Measurements from ENCODE around the gene CYP1A2. TPM values are rescaled to one million over a fixed set of nuclear protein-coding genes. Genes with fewer than 3 reads are reported as not detected.
A peak's percentile ranks its signal among the peaks of the same experiment; 100 is the strongest.

CYP1A2 gene
- total RNA-seq, 2 experiments from 2014 or later: not detected

DNA sequence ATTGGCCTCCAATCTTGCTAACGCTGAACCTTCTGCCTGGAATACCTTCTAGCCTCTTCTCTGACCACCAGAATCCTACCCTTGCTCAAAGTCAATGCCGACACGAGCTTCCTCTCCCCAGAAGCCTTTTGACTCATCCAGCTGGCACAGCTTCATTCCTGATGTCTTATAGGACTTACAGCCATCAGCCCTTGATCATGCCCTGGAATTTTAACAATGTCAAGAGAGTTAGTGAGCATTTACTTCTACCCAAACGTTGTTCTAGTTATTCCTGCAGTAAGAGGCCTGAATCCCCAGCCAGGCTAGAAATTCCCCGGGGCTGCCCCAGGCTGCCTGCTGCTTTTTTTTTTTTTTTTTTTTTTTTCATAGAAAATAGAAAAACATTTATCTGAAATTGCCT, 3.9 kb downstream of the CYP1A2 start:
- Mint-ChIP-seq H3K4me3 (no peak overlapping the region), H3K9me3 (ENCODE audit: low read depth) (no peaks in the 10 kb centered on the region)

DNA sequence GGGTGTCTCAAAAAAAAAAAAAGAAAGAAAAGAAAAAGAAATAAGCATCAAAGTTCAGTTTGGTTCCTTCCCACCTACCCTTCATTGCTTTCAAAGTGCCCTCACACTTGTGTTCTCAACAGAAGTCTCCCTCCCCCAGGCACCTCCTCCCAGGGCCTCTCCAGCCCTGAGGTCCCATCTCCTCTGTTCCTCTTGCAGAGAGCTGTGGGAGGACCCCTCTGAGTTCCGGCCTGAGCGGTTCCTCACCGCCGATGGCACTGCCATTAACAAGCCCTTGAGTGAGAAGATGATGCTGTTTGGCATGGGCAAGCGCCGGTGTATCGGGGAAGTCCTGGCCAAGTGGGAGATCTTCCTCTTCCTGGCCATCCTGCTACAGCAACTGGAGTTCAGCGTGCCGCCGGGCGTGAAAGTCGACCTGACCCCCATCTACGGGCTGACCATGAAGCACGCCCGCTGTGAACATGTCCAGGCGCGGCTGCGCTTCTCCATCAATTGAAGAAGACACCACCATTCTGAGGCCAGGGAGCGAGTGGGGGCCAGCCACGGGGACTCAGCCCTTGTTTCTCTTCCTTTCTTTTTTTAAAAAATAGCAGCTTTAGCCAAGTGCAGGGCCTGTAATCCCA, 6.1 kb downstream of the CYP1A2 start:
- Mint-ChIP-seq H3K4me1 (no peaks in the 10 kb centered on the region), H3K4me3 (no peak overlapping the region), H3K36me3 (no peaks in the 10 kb centered on the region), H3K27me3 (peaks cover 5% of the 10 kb centered on the region), H3K27ac (no peak overlapping the region), H3K9me3 (ENCODE audit: low read depth) (no peaks in the 10 kb centered on the region)
- DNase-seq (no peak), ATAC-seq (no peak)
- CTCF ChIA-PET: interaction anchor here (1.1 kb wide), 1 partner anchor 14 kb away, joined by 3 read pairs; no protein-coding TSS in a partner anchor

More for the DNA sequence above, 3.9 kb downstream of the CYP1A2 start:
- H3K27me3 Mint-ChIP-seq: peaks cover 5% of the 10 kb centered on the region
- no peaks in the 10 kb centered on the region for H3K4me1 Mint-ChIP-seq
- H3K27ac Mint-ChIP-seq: no peak overlapping the region
- DNase-seq (no peak), ATAC-seq (no peak)
- H3K36me3 Mint-ChIP-seq: no peaks in the 10 kb centered on the region
- CTCF ChIA-PET: interaction anchor here (0.6 kb wide), 1 partner anchor 16 kb away, joined by 4 read pairs; no protein-coding TSS in a partner anchor

DNA sequence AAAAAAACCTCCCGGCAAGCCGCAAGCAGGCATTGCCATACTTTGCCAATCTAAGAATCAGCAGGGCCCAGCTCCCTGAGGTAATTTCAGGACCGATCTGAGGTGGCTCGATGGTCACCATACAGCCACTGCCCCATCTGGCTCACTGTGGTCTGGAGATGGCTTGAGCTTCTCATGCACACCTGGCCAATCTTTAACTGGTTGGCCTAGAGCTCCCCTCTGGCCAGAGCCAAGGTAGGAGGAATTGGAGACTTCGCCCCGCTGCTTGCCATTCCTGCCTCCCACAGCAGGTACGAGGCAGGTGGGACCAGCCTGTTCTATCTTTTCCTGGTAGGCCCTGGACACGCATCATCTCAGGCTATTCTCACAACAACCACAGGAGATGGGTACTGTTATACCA, 10.1 kb downstream of the CYP1A2 start:
- CTCF ChIA-PET: interaction anchor here (0.9 to 3.2 kb wide), 5 partner anchors 10 to 143 kb away, joined by 3 to 12 read pairs (median 5); no protein-coding TSS in a partner anchor
- no peaks in the 10 kb centered on the region for H3K36me3 Mint-ChIP-seq
- H3K27me3 Mint-ChIP-seq: peaks cover 5% of the 10 kb centered on the region
- no peak overlapping the region for H3K27ac Mint-ChIP-seq
- no peaks in the 10 kb centered on the region for H3K4me1 Mint-ChIP-seq
- H3K4me3 Mint-ChIP-seq: no peak overlapping the region
- no peak for DNase-seq
- no peaks in the 10 kb centered on the region for H3K9me3 Mint-ChIP-seq (ENCODE audit: low read depth)
- ATAC-seq: no peak

DNA sequence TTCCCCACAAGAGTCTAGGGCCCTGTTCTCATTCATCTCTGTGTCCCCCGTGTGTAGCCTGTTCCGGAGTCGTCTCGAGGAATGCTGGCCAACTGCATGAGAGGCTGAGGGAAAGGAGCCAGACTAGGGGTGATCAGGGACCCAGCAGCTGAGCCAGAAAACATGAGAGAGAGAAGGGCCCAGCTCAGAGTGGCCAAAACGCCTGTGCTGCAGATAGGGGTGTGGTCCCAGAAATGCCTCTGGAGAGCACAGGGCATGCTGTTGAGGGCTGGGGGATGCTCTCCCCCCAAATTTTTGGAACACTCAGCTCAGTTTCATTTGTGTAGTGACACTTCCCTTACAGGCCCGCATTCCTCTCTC, 14.1 kb downstream of the CYP1A2 start:
- H3K9me3 Mint-ChIP-seq (ENCODE audit: low read depth): no peaks in the 10 kb centered on the region
- H3K27ac Mint-ChIP-seq: no peak overlapping the region
- no peak overlapping the region for H3K4me3 Mint-ChIP-seq
- CTCF ChIA-PET: interaction anchor here (1.0 to 3.4 kb wide), 7 partner anchors 9 to 141 kb away, joined by 3 to 21 read pairs (median 4); no protein-coding TSS in a partner anchor
- no peaks in the 10 kb centered on the region for H3K36me3 Mint-ChIP-seq
- DNase-seq (no peak), ATAC-seq (no peak)
- H3K27me3 Mint-ChIP-seq: no peaks in the 10 kb centered on the region
- no peaks in the 10 kb centered on the region for H3K4me1 Mint-ChIP-seq

DNA sequence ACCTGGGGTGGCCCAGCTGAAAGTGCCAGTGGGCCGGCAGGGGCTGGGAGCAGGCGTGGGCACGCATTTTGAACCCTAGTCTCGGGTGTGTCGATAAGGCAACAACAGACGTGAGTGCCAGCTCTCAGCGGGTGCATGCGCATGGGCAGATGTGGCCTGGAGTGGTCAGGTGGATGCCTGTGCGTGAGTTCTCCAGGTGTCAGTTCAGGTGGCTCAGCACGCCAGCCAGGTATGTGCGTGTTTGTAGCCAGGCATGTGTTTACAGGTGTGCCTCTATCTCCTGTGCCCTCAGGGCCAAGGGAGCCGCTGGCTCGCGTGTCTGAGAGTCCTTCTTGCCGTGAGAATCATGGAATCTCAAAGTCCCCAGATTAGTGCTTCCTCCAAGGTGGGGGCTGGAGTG, 14.8 kb downstream of the CYP1A2 start:
- no peaks in the 10 kb centered on the region for H3K36me3 Mint-ChIP-seq
- no peaks in the 10 kb centered on the region for H3K9me3 Mint-ChIP-seq (ENCODE audit: low read depth)
- no peaks in the 10 kb centered on the region for H3K27me3 Mint-ChIP-seq
- ATAC-seq (no peak), DNase-seq (no peak)
- H3K27ac Mint-ChIP-seq: no peak overlapping the region
- CTCF ChIA-PET: interaction anchor here (1.0 to 3.4 kb wide), 6 partner anchors 8 to 142 kb away, joined by 3 to 21 read pairs (median 4); no protein-coding TSS in a partner anchor
- no peaks in the 10 kb centered on the region for H3K4me1 Mint-ChIP-seq
- H3K4me3 Mint-ChIP-seq: no peak overlapping the region

DNA sequence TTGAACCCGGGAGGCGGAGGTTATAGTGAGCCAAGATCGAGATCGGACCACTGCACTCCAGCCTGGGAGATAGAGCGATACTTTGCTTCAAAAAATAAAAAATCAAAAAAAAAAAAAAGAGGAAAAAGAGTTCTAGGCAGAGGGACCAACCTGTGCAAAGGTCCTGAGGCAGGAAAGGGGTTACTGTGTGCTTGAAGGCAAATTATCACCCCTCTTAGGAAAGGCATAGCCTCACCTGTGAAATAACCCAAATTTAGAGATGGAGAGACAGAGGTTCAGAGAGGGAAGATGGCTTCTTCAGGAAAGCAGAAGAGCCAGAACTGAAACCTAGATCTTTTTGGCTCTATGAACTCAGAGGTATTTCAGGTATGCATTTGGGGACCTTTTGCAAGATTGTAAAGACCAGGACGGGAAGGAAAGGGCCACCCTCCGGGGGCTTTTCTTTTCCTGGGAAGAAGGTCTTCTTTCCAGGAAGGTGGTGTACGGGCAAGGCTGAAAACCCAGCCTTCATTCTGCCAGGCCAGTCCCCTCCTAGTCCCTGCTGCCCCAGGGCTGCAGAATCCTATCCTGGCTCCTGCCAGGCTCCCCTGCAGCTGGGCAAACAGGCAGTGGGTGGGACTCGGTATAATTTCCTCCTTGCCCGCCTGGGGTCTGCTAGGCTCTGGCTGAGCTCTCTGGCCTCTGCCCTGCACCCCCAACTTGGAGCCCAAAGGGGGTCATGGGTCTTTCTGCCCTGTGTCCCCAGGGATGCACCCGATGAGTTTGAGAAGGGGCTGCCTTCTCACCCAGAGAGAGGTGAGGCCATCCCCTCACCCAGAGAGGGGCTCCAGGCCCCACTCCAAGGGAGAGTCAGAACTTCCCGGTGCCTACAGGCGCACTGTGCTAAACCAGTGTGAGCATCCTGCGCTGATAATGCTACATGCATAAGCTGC, 18.8 kb downstream of the CYP1A2 start:
- Mint-ChIP-seq H3K9me3 (ENCODE audit: low read depth) (no peaks in the 10 kb centered on the region), H3K36me3 (no peaks in the 10 kb centered on the region), H3K27me3 (peaks cover 2% of the 10 kb centered on the region), H3K4me3 (no peak overlapping the region), H3K27ac (no peak overlapping the region), H3K4me1 (peaks cover 16% of the 10 kb centered on the region)
- ATAC-seq (no peak), DNase-seq (no peak)
- CTCF ChIA-PET: interaction anchor here (0.8 to 25.1 kb wide), 20 partner anchors 16 to 393 kb away, joined by 3 to 1355 read pairs (median 16); partner anchors contain the start of genes CLK3, CSK, CYP1A2 and RPP25

DNA sequence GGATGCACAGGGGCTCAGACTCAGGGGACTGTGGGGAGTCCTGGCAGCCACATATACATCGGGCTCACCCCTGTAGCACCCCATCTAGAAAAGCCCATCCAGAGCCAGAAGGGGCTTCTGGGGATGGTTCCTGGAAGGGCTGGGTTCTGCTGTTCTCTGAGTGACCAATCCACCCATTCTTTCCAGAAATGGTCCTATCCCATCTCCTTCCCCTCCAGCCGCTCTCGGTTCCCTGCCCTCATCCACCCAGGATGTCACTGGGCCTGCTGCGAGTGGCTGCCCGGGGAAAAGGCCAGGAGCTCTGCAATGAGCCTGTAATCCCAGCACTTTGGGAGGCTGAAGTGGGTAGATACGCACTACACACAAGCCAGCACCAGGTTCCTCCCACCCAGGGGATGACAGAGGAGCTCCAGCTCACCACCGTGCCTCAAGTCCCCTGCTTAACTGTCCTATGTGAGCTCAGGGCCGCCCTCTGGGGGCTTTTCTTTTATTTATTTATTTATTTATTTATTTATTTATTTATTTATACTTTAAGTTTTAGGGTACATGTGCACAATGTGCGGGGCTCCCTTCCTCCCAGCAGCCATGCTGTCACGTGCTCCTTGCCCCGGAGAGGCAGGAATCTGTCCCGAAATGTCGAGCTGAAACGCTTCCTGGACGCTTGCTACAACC, 19.6 kb downstream of the CYP1A2 start:
- Mint-ChIP-seq H3K4me1 (peaks cover 16% of the 10 kb centered on the region), H3K4me3 (no peak overlapping the region), H3K36me3 (no peaks in the 10 kb centered on the region), H3K9me3 (ENCODE audit: low read depth) (no peaks in the 10 kb centered on the region), H3K27ac (no peak overlapping the region), H3K27me3 (peaks cover 2% of the 10 kb centered on the region)
- ATAC-seq (no peak), DNase-seq (no peak)
- CTCF ChIA-PET: interaction anchor here (0.6 to 25.1 kb wide), 52 partner anchors 14 to 394 kb away, joined by 3 to 1355 read pairs (median 4); partner anchors contain the start of genes CLK3, CSK, CYP1A2 and FAM219B

DNA sequence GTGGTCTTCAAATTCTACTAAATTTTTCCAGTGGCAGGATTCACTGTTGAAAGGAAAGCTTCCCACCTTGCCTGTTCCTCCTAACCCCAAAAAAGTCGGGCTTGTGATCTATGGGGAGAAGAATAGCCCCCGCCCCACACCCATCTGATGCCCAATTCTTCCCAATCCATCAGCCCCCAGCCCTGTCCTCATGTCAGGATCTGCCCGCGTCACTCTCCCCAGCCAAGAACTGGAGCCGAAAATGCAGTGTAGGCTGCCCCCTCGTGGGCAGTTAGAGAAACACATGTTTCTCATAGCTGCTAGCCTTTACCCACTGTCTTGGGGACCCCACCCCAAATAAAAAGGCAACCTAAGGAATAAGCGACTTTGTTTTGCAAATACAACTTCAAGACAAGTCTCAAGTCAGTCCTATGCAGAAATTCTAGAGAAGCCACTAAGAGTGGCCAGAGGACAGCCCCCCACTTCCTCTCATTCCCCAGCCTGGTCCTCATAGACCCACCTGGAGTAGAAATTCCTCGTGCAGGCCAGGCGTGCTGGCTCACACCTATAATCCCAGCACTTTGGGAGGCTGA, 20.2 kb downstream of the CYP1A2 start:
- Mint-ChIP-seq H3K9me3 (ENCODE audit: low read depth) (no peaks in the 10 kb centered on the region), H3K27ac (peak overlapping the region; percentile 6), H3K36me3 (no peaks in the 10 kb centered on the region), H3K27me3 (peaks cover 2% of the 10 kb centered on the region), H3K4me1 (peaks cover 16% of the 10 kb centered on the region), H3K4me3 (no peak overlapping the region)
- peak; percentile 44 for ATAC-seq
- peak; percentile 79 for DNase-seq
- CTCF ChIA-PET: interaction anchor here (0.6 to 25.1 kb wide), 64 partner anchors 8 to 398 kb away, joined by 3 to 1355 read pairs (median 4); partner anchors contain the start of genes CLK3, CSK, CYP1A2 and EDC3

DNA sequence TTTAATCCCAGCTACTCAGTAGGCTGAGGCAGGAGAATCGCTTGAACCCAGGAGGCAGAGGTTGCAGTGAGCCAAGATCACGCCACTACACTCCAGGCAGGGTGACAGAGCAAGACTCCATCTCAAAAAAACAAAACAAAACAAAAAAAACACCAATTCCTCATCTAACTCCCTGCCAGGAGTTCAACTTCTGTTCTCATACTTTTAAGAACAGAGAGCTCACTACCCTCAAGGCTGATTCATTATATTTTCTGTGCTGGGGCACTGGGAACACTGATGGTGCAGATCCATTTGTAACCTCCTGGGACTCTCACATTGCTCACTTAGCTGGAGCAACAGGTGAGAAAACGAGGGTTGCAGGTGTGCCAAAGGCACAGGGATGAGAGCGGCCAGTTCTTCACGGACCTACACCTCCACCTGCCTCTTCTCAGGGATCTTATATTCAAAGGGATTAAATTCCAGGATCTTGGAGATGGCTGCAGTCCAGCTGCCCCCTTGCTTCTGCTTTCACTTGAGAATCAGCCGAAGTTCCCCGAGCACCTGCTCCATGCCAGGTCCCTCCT, 20.9 kb downstream of the CYP1A2 start:
- CTCF ChIA-PET: interaction anchor here (0.6 to 25.1 kb wide), 62 partner anchors 9 to 399 kb away, joined by 3 to 1355 read pairs (median 4); partner anchors contain the start of genes CLK3, CSK, CYP1A2 and EDC3
- no peaks in the 10 kb centered on the region for H3K9me3 Mint-ChIP-seq (ENCODE audit: low read depth)
- no peak for ATAC-seq
- no peaks in the 10 kb centered on the region for H3K36me3 Mint-ChIP-seq
- no peak overlapping the region for H3K27ac Mint-ChIP-seq
- H3K4me3 Mint-ChIP-seq: no peak overlapping the region
- H3K27me3 Mint-ChIP-seq: peaks cover 2% of the 10 kb centered on the region
- no peak for DNase-seq
- H3K4me1 Mint-ChIP-seq: peaks cover 16% of the 10 kb centered on the region

DNA sequence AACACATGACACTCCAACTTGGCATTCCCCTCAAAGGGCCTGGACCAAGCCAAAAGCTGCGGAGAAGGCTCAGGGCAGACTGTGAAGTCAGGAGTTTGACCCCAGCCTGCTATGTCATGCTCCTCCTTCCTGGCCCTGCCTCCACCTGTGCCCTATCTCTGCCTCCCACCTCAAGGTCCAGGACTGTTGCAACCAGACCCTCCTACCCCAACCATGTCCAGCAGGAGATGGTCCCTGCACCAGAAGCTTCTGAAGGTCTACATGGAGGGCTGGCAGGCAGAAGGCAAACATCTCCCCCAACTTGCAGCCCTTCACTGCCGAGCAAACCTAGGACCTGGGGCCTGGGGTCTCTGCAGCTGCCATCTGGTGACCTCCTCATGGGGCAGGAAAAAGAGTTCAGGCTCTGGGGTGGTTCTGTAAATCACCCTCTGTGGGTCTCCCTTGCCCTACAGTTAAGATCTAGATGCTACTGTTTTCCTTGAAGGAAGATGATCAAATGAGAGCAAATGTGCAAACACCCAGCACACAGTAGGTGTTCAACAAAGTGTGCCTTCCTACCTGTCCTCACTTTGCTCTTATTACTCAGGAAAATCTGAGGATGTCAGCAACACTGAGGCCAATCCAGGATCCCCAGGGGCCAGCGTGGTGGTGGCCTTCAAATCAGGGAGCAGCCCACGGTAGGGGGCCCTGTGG, 21.7 kb downstream of the CYP1A2 start:
- H3K4me1 Mint-ChIP-seq: peaks cover 20% of the 10 kb centered on the region
- no peaks in the 10 kb centered on the region for H3K9me3 Mint-ChIP-seq (ENCODE audit: low read depth)
- CTCF ChIA-PET: interaction anchor here (0.6 to 25.1 kb wide), 60 partner anchors 8 to 404 kb away, joined by 3 to 1355 read pairs (median 5); partner anchors contain the start of genes CLK3, COX5A, CPLX3 and CSK
- no peak overlapping the region for H3K4me3 Mint-ChIP-seq
- no peaks in the 10 kb centered on the region for H3K36me3 Mint-ChIP-seq
- no peak for ATAC-seq
- no peak overlapping the region for H3K27ac Mint-ChIP-seq
- peaks cover 2% of the 10 kb centered on the region for H3K27me3 Mint-ChIP-seq
- DNase-seq: no peak

DNA sequence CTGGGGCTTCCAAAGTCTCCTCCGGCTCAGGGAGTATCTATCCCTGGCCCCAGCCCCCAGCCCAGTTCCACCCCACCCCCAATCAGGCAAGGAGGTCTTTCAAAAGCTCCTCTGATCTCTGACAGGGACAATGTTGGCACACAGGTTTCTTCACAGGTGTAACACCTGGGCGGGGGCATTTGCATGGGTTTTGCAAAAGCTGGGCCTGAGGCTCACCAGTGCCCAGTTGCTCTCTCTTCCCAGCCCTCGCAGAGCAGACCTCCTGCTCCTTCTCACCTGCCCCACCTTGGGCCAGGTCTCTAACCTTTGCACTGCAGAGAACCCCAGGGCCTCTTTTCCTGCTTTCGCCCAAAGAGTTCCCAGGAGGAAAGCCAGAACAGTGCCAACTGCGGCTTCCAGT, 24.7 kb downstream of the CYP1A2 start:
- no peak overlapping the region for H3K4me3 Mint-ChIP-seq
- peaks cover 44% of the 10 kb centered on the region for H3K4me1 Mint-ChIP-seq
- H3K27ac Mint-ChIP-seq: no peak overlapping the region
- no peak for DNase-seq
- ATAC-seq: no peak
- no peaks in the 10 kb centered on the region for H3K9me3 Mint-ChIP-seq (ENCODE audit: low read depth)
- CTCF ChIA-PET: interaction anchor here (0.6 to 25.1 kb wide), 7 partner anchors 16 to 149 kb away, joined by 3 to 1355 read pairs (median 4); partner anchors contain the start of genes CSK and FAM219B
- H3K36me3 Mint-ChIP-seq: no peaks in the 10 kb centered on the region
- H3K27me3 Mint-ChIP-seq: peaks cover 2% of the 10 kb centered on the region

All from activated CD8-positive, alpha-beta memory T cell treated with anti-CD3 and anti-CD28 coated beads, Interleukin-2, amount 10 ng/mL, durations not matched to agents 7 days and 5 days (primary cell).